Neural cell (in vitro differentiated cells): ENCODE measurements around the gene IQGAP2. TPM values are rescaled to one million over a fixed set of nuclear protein-coding genes. Genes with fewer than 3 reads are reported as not detected.

Source experiments
- H2AFZ ChIP-seq: fragments of 200-600, 300-800 bp; sonication (generic), shearing (Covaris generic); 2 replicates; pipeline ENCODE4 v1.6.0; 2014; ENCODE audit warnings: low read depth, mild to moderate bottlenecking, antibody characterized with exemption, low read length, moderate library complexity
- H3F3A ChIP-seq: fragments of 200-600 bp; shearing (Covaris generic); 2 replicates; pipeline ENCODE4 v1.6.1; 2016; ENCODE audit warnings: mild to moderate bottlenecking, moderate library complexity, mixed read lengths, antibody characterized with exemption, low read length; ENCODE audit not compliant: insufficient read depth, poor library complexity, severe bottlenecking
- H3K27ac ChIP-seq: fragments of 200-600, 300-800 bp; sonication (generic), shearing (Covaris generic); 2 replicates; pipeline ENCODE4 v1.5.1; 2014; ENCODE audit warnings: mild to moderate bottlenecking, low read length, moderate library complexity
- H3K27me3 ChIP-seq: fragments of 300-800, 200-600 bp; sonication (generic), shearing (Covaris generic); 2 replicates; pipeline ENCODE4 v1.6.0; 2014; ENCODE audit warnings: mild to moderate bottlenecking, low read depth, low read length, moderate library complexity; ENCODE audit not compliant: insufficient read depth
- H3K36me3 ChIP-seq: fragments of 300-800, 200-600 bp; sonication (generic), shearing (Covaris generic); 2 replicates; pipeline ENCODE4 v1.5.1; 2014; ENCODE audit warnings: mild to moderate bottlenecking, antibody characterized with exemption, low read length, moderate library complexity; ENCODE audit not compliant: insufficient read depth
- H3K4me2 ChIP-seq: fragments of 300-800, 200-600 bp; sonication (generic), shearing (Covaris generic); 2 replicates; pipeline ENCODE4 v1.6.0; 2014; ENCODE audit warnings: mild to moderate bottlenecking, low read length
- H3K4me3 ChIP-seq: fragments of 300-800, 200-600 bp; sonication (generic), shearing (Covaris generic); 2 replicates; pipeline ENCODE4 v1.5.1; 2014; ENCODE audit warnings: mild to moderate bottlenecking, low read length, moderate library complexity
- H3K79me2 ChIP-seq: fragments of 200-600 bp; shearing (Covaris generic); replicated peaks from 2 replicates; pipeline ENCODE4 v1.6.0; 2014; ENCODE audit warnings: mild to moderate bottlenecking, low read length, moderate library complexity; ENCODE audit not compliant: insufficient read depth
- H3K9ac ChIP-seq: fragments of 300-800, 200-600 bp; sonication (generic), shearing (Covaris generic); 2 replicates; pipeline ENCODE4 v1.6.1; 2016; ENCODE audit warnings: mild to moderate bottlenecking, low read length, mixed read lengths
- H3K9me2 ChIP-seq: fragments of 200-600 bp; shearing (Covaris generic); 2 replicates; pipeline ENCODE4 v1.6.1; 2016; ENCODE audit warnings: mild to moderate bottlenecking, low read length, mixed read lengths; ENCODE audit not compliant: insufficient read depth
- H3K9me3 ChIP-seq: fragments of 200-600, 300-800 bp; sonication (generic), shearing (Covaris generic); 2 replicates; pipeline ENCODE4 v1.6.1; 2016; ENCODE audit warnings: mild to moderate bottlenecking, mixed run types, low read length, moderate library complexity, mixed read lengths
- H4K20me1 ChIP-seq: fragments of 200-600 bp; shearing (Covaris generic); 2 replicates; pipeline ENCODE4 v1.6.1; 2016; ENCODE audit warnings: mild to moderate bottlenecking, mixed run types; ENCODE audit not compliant: insufficient read depth
- EP300 ChIP-seq: fragments of 450-650 bp; conservative IDR thresholded peaks from 2 replicates; pipeline ENCODE4 v1.6.1; 2014; ENCODE audit warnings: antibody characterized with exemption, mild to moderate bottlenecking, moderate library complexity; ENCODE audit not compliant: poor library complexity, severe bottlenecking
- EZH2 ChIP-seq: fragments of 200-600, 300-800 bp; shearing (Covaris generic), sonication (generic); IDR thresholded peaks from 2 replicates; pipeline ENCODE4 v1.6.1; 2014; ENCODE audit warnings: antibody characterized with exemption, low read length, borderline replicate concordance, mild to moderate bottlenecking; ENCODE audit not compliant: insufficient read depth, poor library complexity, severe bottlenecking
- MXI1 ChIP-seq: fragments of 450-650 bp; conservative IDR thresholded peaks from 2 replicates; pipeline ENCODE4 v1.6.1; 2014; ENCODE audit warnings: antibody characterized with exemption, mild to moderate bottlenecking; ENCODE audit not compliant: poor library complexity, severe bottlenecking
- POLR2AphosphoS5 ChIP-seq: IDR thresholded peaks from 2 replicates; pipeline ENCODE4 v1.6.1; 2012
- RAD21 ChIP-seq: fragments of 450-650 bp; conservative IDR thresholded peaks from 2 replicates; pipeline ENCODE4 v1.6.1; 2014; ENCODE audit warnings: antibody characterized with exemption, mild to moderate bottlenecking, moderate library complexity
- SMC3 ChIP-seq: fragments of 450-650 bp; conservative IDR thresholded peaks from 2 replicates; pipeline ENCODE4 v1.6.1; 2014; ENCODE audit warnings: antibody characterized with exemption, mild to moderate bottlenecking, moderate library complexity; ENCODE audit not compliant: poor library complexity
- TAF1 ChIP-seq: IDR thresholded peaks from 2 replicates; pipeline ENCODE4 v1.6.1; 2012; ENCODE audit warnings: low read depth
- polyA plus RNA-seq: library from polyadenylated mRNA; depleted of rRNA; stranded (reverse); fragments of >200 nt; gene quantifications from 2 replicates; pipeline ENCODE4 v1.2.3, GENCODE V29; 2014
- TF ChIP-seq, protein P1 (sequence below): IDR thresholded peaks from 2 replicates; pipeline ENCODE4 v1.6.1; 2012; ENCODE audit warnings: borderline replicate concordance
- TF ChIP-seq, protein P2 (sequence below): fragments of 450-650 bp; IDR thresholded peaks from 2 replicates; pipeline ENCODE4 v1.5.1; 2014; ENCODE audit warnings: antibody characterized with exemption, mild to moderate bottlenecking, moderate library complexity; ENCODE audit not compliant: poor library complexity, severe bottlenecking

The IQGAP2 gene
- polyA plus RNA-seq, 1 donor from 2014 or later: 5.2 TPM

DNA sequence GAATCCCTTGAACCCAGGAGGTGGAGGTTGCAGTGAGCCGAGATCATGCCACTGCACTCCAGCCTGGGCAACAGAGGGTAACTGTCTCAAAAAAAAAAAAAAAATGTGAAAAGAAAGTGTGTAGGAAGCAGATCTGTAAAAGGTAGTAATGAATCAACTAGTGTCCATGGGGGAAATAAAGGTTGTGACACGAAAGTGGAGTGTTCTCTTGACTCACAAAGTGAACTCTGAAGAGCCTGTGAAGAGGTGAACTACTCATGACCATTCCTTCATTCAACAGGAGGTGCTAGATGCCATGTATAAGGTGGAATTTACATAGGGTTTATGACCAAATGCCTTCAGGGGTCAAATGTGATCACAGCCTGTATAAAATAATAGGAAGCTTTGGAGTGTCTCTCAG, 12.8 kb downstream of the IQGAP2 start:
- Histone ChIP-seq H3K4me2 (no peak overlapping the region), H3K36me3 (no peaks in the 10 kb centered on the region), H3K79me2 (no peaks in the 10 kb centered on the region), H4K20me1 (no peaks in the 10 kb centered on the region), H3K4me3 (no peak overlapping the region), H3K9me2 (no peaks in the 10 kb centered on the region), H3F3A (no peaks in the 10 kb centered on the region), H3K9me3 (no peaks in the 10 kb centered on the region), H3K27ac (no peak overlapping the region), H3K27me3 (no peaks in the 10 kb centered on the region), H2AFZ (no peak overlapping the region), H3K9ac (no peak overlapping the region)
- TF ChIP-seq RAD21: no peak
- no peak for TF ChIP-seq POLR2AphosphoS5
- no peak for TF ChIP-seq TAF1
- no peak for TF ChIP-seq EP300
- no peak for TF ChIP-seq EZH2
- no peak for TF ChIP-seq SMC3

DNA sequence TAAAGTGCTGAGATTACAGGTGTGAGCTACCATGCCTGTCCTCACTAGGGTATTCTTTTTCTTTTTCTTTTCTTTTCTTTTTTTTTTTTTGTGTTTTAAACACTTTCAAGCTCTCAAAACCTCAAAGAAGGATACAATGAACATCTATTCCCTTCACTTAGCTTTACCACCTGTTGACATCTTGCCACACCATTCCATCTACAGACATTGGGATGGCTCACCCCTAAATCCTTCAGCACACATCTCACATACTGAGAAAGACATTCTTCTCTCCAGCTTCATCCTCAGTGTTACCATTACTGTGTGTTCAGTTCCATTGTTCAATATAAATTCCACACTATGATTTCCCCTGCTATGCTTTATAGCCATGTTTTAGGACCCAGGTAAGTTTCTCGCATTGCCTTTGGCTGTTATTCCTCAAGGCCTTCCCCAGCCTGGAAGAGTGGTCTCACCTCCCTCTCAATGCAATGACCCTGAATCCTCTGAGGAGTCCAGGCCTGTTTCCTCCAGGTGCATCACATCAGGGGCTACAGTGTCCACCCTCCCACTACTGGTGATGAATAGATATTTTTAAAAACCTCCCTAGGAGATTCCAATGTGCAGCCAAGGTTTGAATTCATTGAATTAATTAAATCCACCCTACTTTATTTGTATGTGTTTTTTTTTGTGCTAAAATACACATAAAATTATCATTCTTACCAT, 16.7 kb downstream of the IQGAP2 start:
- Histone ChIP-seq H3K27ac (no peak overlapping the region), H4K20me1 (no peaks in the 10 kb centered on the region), H3K9me3 (no peaks in the 10 kb centered on the region), H3K79me2 (no peaks in the 10 kb centered on the region), H3K4me3 (no peak overlapping the region), H3K36me3 (no peaks in the 10 kb centered on the region), H2AFZ (no peak overlapping the region), H3K4me2 (no peak overlapping the region), H3F3A (no peaks in the 10 kb centered on the region), H3K9me2 (no peaks in the 10 kb centered on the region), H3K9ac (no peak overlapping the region), H3K27me3 (no peaks in the 10 kb centered on the region)
- TF ChIP-seq POLR2AphosphoS5: no peak
- TF ChIP-seq MXI1: no peak
- no peak for TF ChIP-seq SMC3
- TF ChIP-seq, protein P1, sequence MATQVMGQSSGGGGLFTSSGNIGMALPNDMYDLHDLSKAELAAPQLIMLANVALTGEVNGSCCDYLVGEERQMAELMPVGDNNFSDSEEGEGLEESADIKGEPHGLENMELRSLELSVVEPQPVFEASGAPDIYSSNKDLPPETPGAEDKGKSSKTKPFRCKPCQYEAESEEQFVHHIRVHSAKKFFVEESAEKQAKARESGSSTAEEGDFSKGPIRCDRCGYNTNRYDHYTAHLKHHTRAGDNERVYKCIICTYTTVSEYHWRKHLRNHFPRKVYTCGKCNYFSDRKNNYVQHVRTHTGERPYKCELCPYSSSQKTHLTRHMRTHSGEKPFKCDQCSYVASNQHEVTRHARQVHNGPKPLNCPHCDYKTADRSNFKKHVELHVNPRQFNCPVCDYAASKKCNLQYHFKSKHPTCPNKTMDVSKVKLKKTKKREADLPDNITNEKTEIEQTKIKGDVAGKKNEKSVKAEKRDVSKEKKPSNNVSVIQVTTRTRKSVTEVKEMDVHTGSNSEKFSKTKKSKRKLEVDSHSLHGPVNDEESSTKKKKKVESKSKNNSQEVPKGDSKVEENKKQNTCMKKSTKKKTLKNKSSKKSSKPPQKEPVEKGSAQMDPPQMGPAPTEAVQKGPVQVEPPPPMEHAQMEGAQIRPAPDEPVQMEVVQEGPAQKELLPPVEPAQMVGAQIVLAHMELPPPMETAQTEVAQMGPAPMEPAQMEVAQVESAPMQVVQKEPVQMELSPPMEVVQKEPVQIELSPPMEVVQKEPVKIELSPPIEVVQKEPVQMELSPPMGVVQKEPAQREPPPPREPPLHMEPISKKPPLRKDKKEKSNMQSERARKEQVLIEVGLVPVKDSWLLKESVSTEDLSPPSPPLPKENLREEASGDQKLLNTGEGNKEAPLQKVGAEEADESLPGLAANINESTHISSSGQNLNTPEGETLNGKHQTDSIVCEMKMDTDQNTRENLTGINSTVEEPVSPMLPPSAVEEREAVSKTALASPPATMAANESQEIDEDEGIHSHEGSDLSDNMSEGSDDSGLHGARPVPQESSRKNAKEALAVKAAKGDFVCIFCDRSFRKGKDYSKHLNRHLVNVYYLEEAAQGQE: no peak
- no peak for TF ChIP-seq TAF1
- no peak for TF ChIP-seq RAD21
- TF ChIP-seq, protein P2, sequence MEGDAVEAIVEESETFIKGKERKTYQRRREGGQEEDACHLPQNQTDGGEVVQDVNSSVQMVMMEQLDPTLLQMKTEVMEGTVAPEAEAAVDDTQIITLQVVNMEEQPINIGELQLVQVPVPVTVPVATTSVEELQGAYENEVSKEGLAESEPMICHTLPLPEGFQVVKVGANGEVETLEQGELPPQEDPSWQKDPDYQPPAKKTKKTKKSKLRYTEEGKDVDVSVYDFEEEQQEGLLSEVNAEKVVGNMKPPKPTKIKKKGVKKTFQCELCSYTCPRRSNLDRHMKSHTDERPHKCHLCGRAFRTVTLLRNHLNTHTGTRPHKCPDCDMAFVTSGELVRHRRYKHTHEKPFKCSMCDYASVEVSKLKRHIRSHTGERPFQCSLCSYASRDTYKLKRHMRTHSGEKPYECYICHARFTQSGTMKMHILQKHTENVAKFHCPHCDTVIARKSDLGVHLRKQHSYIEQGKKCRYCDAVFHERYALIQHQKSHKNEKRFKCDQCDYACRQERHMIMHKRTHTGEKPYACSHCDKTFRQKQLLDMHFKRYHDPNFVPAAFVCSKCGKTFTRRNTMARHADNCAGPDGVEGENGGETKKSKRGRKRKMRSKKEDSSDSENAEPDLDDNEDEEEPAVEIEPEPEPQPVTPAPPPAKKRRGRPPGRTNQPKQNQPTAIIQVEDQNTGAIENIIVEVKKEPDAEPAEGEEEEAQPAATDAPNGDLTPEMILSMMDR: no peak
- TF ChIP-seq EP300: no peak
- no peak for TF ChIP-seq EZH2
